KMS-11 (cell line): ENCODE results near the gene SINHCAF.
"Not testable (repeated sequence)": the region's sequence is repeated elsewhere in the genome, so short reads cannot be mapped to it uniquely, and the experiment has no call there.

Experiments
- H2AFZ ChIP-seq: fragments of 200-600 bp; sonication (generic); 2 replicates; pipeline ENCODE4 v1.6.1; 2016; ENCODE audit warnings: antibody characterized with exemption, mixed run types, low read depth
- H3K27ac ChIP-seq: fragments of 200-600 bp; sonication (generic); 2 replicates; pipeline ENCODE4 v1.6.1; 2016; ENCODE audit warnings: mild to moderate bottlenecking, mixed run types
- H3K27me3 ChIP-seq: fragments of 200-600 bp; sonication (generic); 2 replicates; pipeline ENCODE4 v1.6.1; 2017; ENCODE audit warnings: mild to moderate bottlenecking, low read depth, mixed run types, moderate library complexity; ENCODE audit not compliant: insufficient read depth
- H3K36me3 ChIP-seq: fragments of 200-600 bp; sonication (generic); 2 replicates; pipeline ENCODE4 v1.6.1; 2017; ENCODE audit warnings: mild to moderate bottlenecking, mixed run types; ENCODE audit not compliant: insufficient read depth
- H3K4me1 ChIP-seq: fragments of 200-600 bp; sonication (generic); 2 replicates; pipeline ENCODE4 v1.6.1; 2016; ENCODE audit warnings: mild to moderate bottlenecking, low read depth, mixed run types; ENCODE audit not compliant: poor library complexity, severe bottlenecking
- H3K4me2 ChIP-seq: fragments of 200-600 bp; sonication (generic); 2 replicates; pipeline ENCODE4 v1.7.0; 2016; ENCODE audit warnings: mild to moderate bottlenecking, mixed run types
- H3K4me3 ChIP-seq: fragments of 200-600 bp; sonication (generic); IDR thresholded peaks from 2 replicates; pipeline ENCODE4 v1.6.1; 2017; ENCODE audit warnings: low read depth, low read length, mixed read lengths; ENCODE audit not compliant: insufficient read depth
- H3K79me2 ChIP-seq: fragments of 200-600 bp; sonication (generic); 2 replicates; pipeline ENCODE4 v1.6.1; 2016; ENCODE audit warnings: low read depth, mixed run types; ENCODE audit not compliant: insufficient read depth
- H3K9ac ChIP-seq: fragments of 200-600 bp; sonication (generic); 2 replicates; pipeline ENCODE4 v1.6.1; 2016; ENCODE audit warnings: mild to moderate bottlenecking, mixed run types
- H4K20me1 ChIP-seq: fragments of 200-600 bp; sonication (generic); 2 replicates; pipeline ENCODE4 v1.6.1; 2016; ENCODE audit warnings: mild to moderate bottlenecking, mixed run types; ENCODE audit not compliant: insufficient read depth
- CTCF ChIP-seq: fragments of 200-600 bp; sonication (generic); conservative IDR thresholded peaks from 2 replicates; pipeline ENCODE4 v1.6.1; 2017; ENCODE audit warnings: low read depth, mild to moderate bottlenecking, antibody characterized with exemption, low read length, moderate library complexity, mixed read lengths

The SINHCAF gene

GRCh38 chr12:31275491-31275890 lies 50.5 kb downstream of the SINHCAF start:
- H3K27me3 ChIP-seq: no peaks in the 10 kb centered on the region
- H3K4me2 ChIP-seq: no peak overlapping the region
- H2AFZ ChIP-seq: no peak overlapping the region
- no peaks in the 10 kb centered on the region for H3K4me1 ChIP-seq
- H3K4me3 ChIP-seq: no peak overlapping the region
- no peaks in the 10 kb centered on the region for H4K20me1 ChIP-seq
- H3K36me3 ChIP-seq: no peaks in the 10 kb centered on the region
- no peak overlapping the region for H3K27ac ChIP-seq
- no peak for TF ChIP-seq CTCF
- H3K79me2 ChIP-seq: no peaks in the 10 kb centered on the region
- no peak overlapping the region for H3K9ac ChIP-seq

GRCh38 chr12:31274520-31275300 lies 51.2 kb downstream of the SINHCAF start:
- TF ChIP-seq CTCF: no peak
- Histone ChIP-seq H2AFZ (no peak overlapping the region), H3K27me3 (no peaks in the 10 kb centered on the region), H3K36me3 (no peaks in the 10 kb centered on the region), H3K4me3 (no peak overlapping the region), H3K4me1 (no peaks in the 10 kb centered on the region), H3K79me2 (no peaks in the 10 kb centered on the region), H4K20me1 (no peaks in the 10 kb centered on the region), H3K4me2 (no peak overlapping the region), H3K27ac (no peak overlapping the region), H3K9ac (no peak overlapping the region)

GRCh38 chr12:31273794-31274193 lies 52.2 kb downstream of the SINHCAF start:
- not testable (repeated sequence) for H3K4me1 ChIP-seq, H3K27ac ChIP-seq, H3K4me2 ChIP-seq, H3K27me3 ChIP-seq, H3K79me2 ChIP-seq, H3K36me3 ChIP-seq, H3K9ac ChIP-seq, H4K20me1 ChIP-seq, H2AFZ ChIP-seq, H3K4me3 ChIP-seq

GRCh38 chr12:31272607-31273225 lies 53.2 kb downstream of the SINHCAF start:
- no peak overlapping the region for H3K4me2 ChIP-seq
- no peak overlapping the region for H3K27ac ChIP-seq
- TF ChIP-seq CTCF: no peak
- H3K27me3 ChIP-seq: no peaks in the 10 kb centered on the region
- H3K9ac ChIP-seq: no peak overlapping the region
- H3K79me2 ChIP-seq: no peaks in the 10 kb centered on the region
- no peak overlapping the region for H3K4me3 ChIP-seq
- H3K36me3 ChIP-seq: no peaks in the 10 kb centered on the region
- no peaks in the 10 kb centered on the region for H4K20me1 ChIP-seq
- H2AFZ ChIP-seq: no peak overlapping the region
- H3K4me1 ChIP-seq: no peaks in the 10 kb centered on the region

GRCh38 chr12:31267966-31268365 lies 58.0 kb downstream of the SINHCAF start:
- no peaks in the 10 kb centered on the region for H3K4me1 ChIP-seq
- TF ChIP-seq CTCF: no peak
- no peaks in the 10 kb centered on the region for H3K79me2 ChIP-seq
- H3K4me2 ChIP-seq: no peak overlapping the region
- H3K27ac ChIP-seq: no peak overlapping the region
- H3K4me3 ChIP-seq: no peak overlapping the region
- no peaks in the 10 kb centered on the region for H3K36me3 ChIP-seq
- no peak overlapping the region for H3K9ac ChIP-seq
- no peaks in the 10 kb centered on the region for H4K20me1 ChIP-seq
- no peaks in the 10 kb centered on the region for H3K27me3 ChIP-seq
- H2AFZ ChIP-seq: no peak overlapping the region
